AG20443 (cell line): ENCODE results near the gene PYGM.

Experiments used
- DNase-seq: peaks from one replicate; pipeline ENCODE4 v3.0.0; 2012; ENCODE audit warnings: low spot score, mixed read lengths

Gene PYGM

GRCh38 chr11:64759722-64760719 is at the start of gene PYGM:
Gene PYGM, minus strand, starts transcription at chr11:64759974. Its CDS starts 76 bp downstream, at chr11:64759898.
- DNase-seq, result no peak

- DNase-seq, result no peak
These were observed 45.7 kb upstream of the PYGM start for GRCh38 chr11:64805481-64805880.

GRCh38 chr11:64804346-64805210 is 44.8 kb upstream of the PYGM start:
- no peak for DNase-seq

- no peak for DNase-seq
These were observed 44.1 kb upstream of the PYGM start for GRCh38 chr11:64803846-64804345.

GRCh38 chr11:64803158-64803845 is 43.5 kb upstream of the PYGM start, which contains the start of gene MAP4K2:
Gene MAP4K2, minus strand, starts transcription at chr11:64803214. Its CDS starts 65 bp downstream, at chr11:64803149.
- DNase-seq, result peak; percentile 98

- no peak for DNase-seq
These were observed 42.8 kb upstream of the PYGM start for GRCh38 chr11:64802370-64803157.

GRCh38 chr11:64801561-64802369 is 42.0 kb upstream of the PYGM start:
- DNase-seq, result no peak

GRCh38 chr11:64801158-64801464 is 41.3 kb upstream of the PYGM start:
- no peak for DNase-seq

GRCh38 chr11:64800303-64801157 is 40.8 kb upstream of the PYGM start:
- DNase-seq, result no peak

- DNase-seq, result no peak
These were observed 40.0 kb upstream of the PYGM start for GRCh38 chr11:64799623-64800302.

- DNase-seq, result no peak
These were observed 39.5 kb upstream of the PYGM start for GRCh38 chr11:64799256-64799622.

GRCh38 chr11:64796757-64797541 is 37.2 kb upstream of the PYGM start:
- DNase-seq, result no peak

- DNase-seq, result no peak
These were observed 36.4 kb upstream of the PYGM start for GRCh38 chr11:64796047-64796756.

- DNase-seq, result no peak
These were observed 34.8 kb upstream of the PYGM start for GRCh38 chr11:64794526-64794925.

GRCh38 chr11:64793271-64794160 is 33.7 kb upstream of the PYGM start:
- DNase-seq, result no peak

GRCh38 chr11:64792482-64792881 is 32.7 kb upstream of the PYGM start:
- no peak for DNase-seq
